ENCODE results near the gene HLA-A. TPM values are rescaled to one million over a fixed set of nuclear protein-coding genes. Genes with fewer than 3 reads are reported as not detected.

The HLA-A gene
- total and polyA plus RNA-seq, 2 of the 13 experiments (the other 11 are each of a cell fraction or from before 2014, with no cell fraction given), result 345 to 527 TPM

GRCh38 chr6:29975561-29975907, 33.2 kb downstream of the HLA-A start (continued):
- TF ChIP-seq, protein P1, sequence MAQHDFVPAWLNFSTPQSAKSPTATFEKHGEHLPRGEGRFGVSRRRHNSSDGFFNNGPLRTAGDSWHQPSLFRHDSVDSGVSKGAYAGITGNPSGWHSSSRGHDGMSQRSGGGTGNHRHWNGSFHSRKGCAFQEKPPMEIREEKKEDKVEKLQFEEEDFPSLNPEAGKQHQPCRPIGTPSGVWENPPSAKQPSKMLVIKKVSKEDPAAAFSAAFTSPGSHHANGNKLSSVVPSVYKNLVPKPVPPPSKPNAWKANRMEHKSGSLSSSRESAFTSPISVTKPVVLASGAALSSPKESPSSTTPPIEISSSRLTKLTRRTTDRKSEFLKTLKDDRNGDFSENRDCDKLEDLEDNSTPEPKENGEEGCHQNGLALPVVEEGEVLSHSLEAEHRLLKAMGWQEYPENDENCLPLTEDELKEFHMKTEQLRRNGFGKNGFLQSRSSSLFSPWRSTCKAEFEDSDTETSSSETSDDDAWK (CRISPR knock-in tag; IDR thresholded peaks at IDR 0.05), result no peak
- TF ChIP-seq TRIM22 (IDR thresholded peaks at IDR 0.05), result no peak
- TF ChIP-seq ZNF816 (CRISPR knock-in tag; IDR thresholded peaks at IDR 0.05; ENCODE audit: borderline replicate concordance), result no peak
- TF ChIP-seq TMF1 (CRISPR knock-in tag; IDR thresholded peaks at IDR 0.05; ENCODE audit: low read depth), result no peak
- no peak for TF ChIP-seq ZNF24 (IDR thresholded peaks at IDR 0.05)

DNA sequence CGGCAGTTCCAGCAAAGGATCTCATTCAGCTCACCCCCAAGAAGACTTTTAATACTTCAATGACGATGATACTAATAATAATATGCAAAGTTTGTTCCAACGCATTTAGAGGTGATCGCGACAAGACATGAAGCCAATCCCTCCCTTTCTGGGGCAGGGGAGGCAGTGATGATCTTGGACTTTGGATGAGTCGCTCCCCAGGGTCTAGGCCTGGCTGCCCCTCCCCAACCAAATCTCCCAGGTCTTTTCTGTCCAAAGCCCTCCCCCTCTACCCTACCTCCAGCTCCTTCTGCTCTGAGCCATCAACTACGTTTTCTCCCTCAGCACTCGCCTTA, 33.9 kb downstream of the HLA-A start:
- Histone ChIP-seq H3K9ac (ENCODE audit: insufficient read depth, low read depth, low read length) (peak overlapping the region; percentile 72), H3K27me3 (ENCODE audit: control insufficient read depth in 1 of 2, insufficient read depth in 2 of 2, low read length in 2 of 2) (no peaks in the 10 kb centered on the region), H3K4me1 (ENCODE audit: insufficient read depth, low read length) (peaks cover 34% of the 10 kb centered on the region), H2AFZ (ENCODE audit: low read length) (no peak overlapping the region), H3K9me3 (ENCODE audit: low read length) (no peaks in the 10 kb centered on the region), H3K4me2 (ENCODE audit: low read depth, low read length) (peak overlapping the region; percentile 87), H4K20me1 (ENCODE audit: insufficient read depth, low read length) (no peaks in the 10 kb centered on the region), H3K27ac (ENCODE audit: extremely low read length, insufficient read depth, low read length) (peak overlapping the region; percentile 76), H3K4me3 (replicated peaks in 1 of 3; ENCODE audit: insufficient read depth in 1 of 3, low read depth in 2 of 3, low read length in 3 of 3) (peak overlapping the region; percentile 54 to 76 (median 65); a peak in 5 of 6 replicates), H3K36me3 (replicated peaks in 1 of 2; ENCODE audit: control insufficient read depth in 1 of 2, insufficient read depth in 2 of 2, low read length in 2 of 2) (no peaks in the 10 kb centered on the region), H3K79me2 (ENCODE audit: insufficient read depth, low read length) (no peaks in the 10 kb centered on the region)
- no TSS peak for BruUV-seq (replicated peaks)
- ChIA-PET POLR2A (interaction anchor here (0.8 to 4.5 kb wide), 6 partner anchors 10 to 85 kb away, joined by 3 to 76 read pairs (median 4); partner anchors contain the start of gene POLR1H), CTCF (ENCODE audit: low intra/inter-chr PET ratio, low total read pairs) (interaction anchor here (0.9 to 1.6 kb wide), 2 partner anchors 37 to 129 kb away, joined by 3 to 4 read pairs; no protein-coding TSS in a partner anchor)
- ATAC-seq, result no peak
- DNase-seq (ENCODE audit: low spot score), result no peak
- no peak for FAIRE-seq
- in situ Hi-C loops (cut with HindIII; ENCODE audit: extremely low pct_ligation_motif_present, low pct_unique_long_range_greater_than_20kb), result no loop called here
- intact Hi-C loops (cut with micrococcal nuclease; ENCODE audit: unreplicated experiment), result loop anchor here (1.0 to 2.0 kb wide), 3 partner anchors 11 to 34 kb away; partner anchors contain the start of gene HLA-A
- WGBS (ENCODE audit: low lambda C conversion rate), result 27% methylated on average over 8 of the region's 8 CpGs
- 0 out of 2 replicates have a peak, but pooled peaks have one; percentile 6 for TF ChIP-seq ETS1 (CRISPR knock-in tag; IDR thresholded peaks at IDR 0.05)
- no peak for TF ChIP-seq ATAD3A (CRISPR knock-in tag; IDR thresholded peaks at IDR 0.05)
- TF ChIP-seq CREBL2 (CRISPR knock-in tag; IDR thresholded peaks at IDR 0.05; ENCODE audit: borderline replicate concordance), result 0 out of 2 replicates have a peak, but pooled peaks have one; percentile 32
- TF ChIP-seq TCF12 (IDR thresholded peaks at IDR 0.05), result no peak
- TF ChIP-seq TCF12 (CRISPR knock-in tag; IDR thresholded peaks at IDR 0.05), result no peak
- TF ChIP-seq ZSCAN25 (CRISPR knock-in tag; IDR thresholded peaks at IDR 0.05), result 0 out of 2 replicates have a peak, but pooled peaks have one; percentile 12
- 0 out of 2 replicates have a peak, but pooled peaks have one; percentile 58 for TF ChIP-seq FUBP1 (CRISPR knock-in tag; IDR thresholded peaks at IDR 0.05; ENCODE audit: borderline replicate concordance)
- TF ChIP-seq ZNF891 (CRISPR knock-in tag; IDR thresholded peaks at IDR 0.05), result 0 out of 2 replicates have a peak, but pooled peaks have one; percentile 2
- TF ChIP-seq, protein P2, sequence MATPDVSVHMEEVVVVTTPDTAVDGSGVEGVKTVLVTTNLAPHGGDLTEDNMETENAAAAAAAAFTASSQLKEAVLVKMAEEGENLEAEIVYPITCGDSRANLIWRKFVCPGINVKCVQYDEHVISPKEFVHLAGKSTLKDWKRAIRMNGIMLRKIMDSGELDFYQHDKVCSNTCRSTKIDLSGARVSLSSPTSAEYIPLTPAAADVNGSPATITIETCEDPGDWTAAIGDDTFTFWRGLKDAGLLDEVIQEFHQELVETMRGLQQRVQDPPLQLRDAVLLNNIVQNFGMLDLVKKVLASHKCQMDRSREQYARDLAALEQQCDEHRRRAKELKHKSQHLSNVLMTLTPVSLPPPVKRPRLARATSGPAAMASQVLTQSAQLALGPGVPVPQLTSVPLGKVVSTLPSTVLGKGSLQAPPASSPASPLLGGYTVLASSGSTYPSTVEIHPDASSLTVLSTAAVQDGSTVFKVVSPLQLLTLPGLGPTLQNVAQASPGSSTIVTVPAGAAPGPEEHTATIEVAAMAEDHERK (CRISPR knock-in tag; IDR thresholded peaks at IDR 0.05; ENCODE audit: low read depth), result no peak

All from HepG2 (cell line).